Neural cell (in vitro differentiated cells): ENCODE data around the gene API5. TPM values are rescaled to one million over a fixed set of nuclear protein-coding genes. Genes with fewer than 3 reads are reported as not detected.

Experiments
- H2AFZ ChIP-seq: fragments of 200-600, 300-800 bp; sonication (generic), shearing (Covaris generic); 2 replicates; pipeline ENCODE4 v1.6.0; 2014; ENCODE audit warnings: low read depth, mild to moderate bottlenecking, antibody characterized with exemption, low read length, moderate library complexity
- H3F3A ChIP-seq: fragments of 200-600 bp; shearing (Covaris generic); 2 replicates; pipeline ENCODE4 v1.6.1; 2016; ENCODE audit warnings: mild to moderate bottlenecking, moderate library complexity, mixed read lengths, antibody characterized with exemption, low read length; ENCODE audit not compliant: insufficient read depth, poor library complexity, severe bottlenecking
- H3K27ac ChIP-seq: fragments of 200-600, 300-800 bp; sonication (generic), shearing (Covaris generic); 2 replicates; pipeline ENCODE4 v1.5.1; 2014; ENCODE audit warnings: mild to moderate bottlenecking, low read length, moderate library complexity
- H3K27me3 ChIP-seq: fragments of 300-800, 200-600 bp; sonication (generic), shearing (Covaris generic); 2 replicates; pipeline ENCODE4 v1.6.0; 2014; ENCODE audit warnings: mild to moderate bottlenecking, low read depth, low read length, moderate library complexity; ENCODE audit not compliant: insufficient read depth
- H3K36me3 ChIP-seq: fragments of 300-800, 200-600 bp; sonication (generic), shearing (Covaris generic); 2 replicates; pipeline ENCODE4 v1.5.1; 2014; ENCODE audit warnings: mild to moderate bottlenecking, antibody characterized with exemption, low read length, moderate library complexity; ENCODE audit not compliant: insufficient read depth
- H3K4me2 ChIP-seq: fragments of 300-800, 200-600 bp; sonication (generic), shearing (Covaris generic); 2 replicates; pipeline ENCODE4 v1.6.0; 2014; ENCODE audit warnings: mild to moderate bottlenecking, low read length
- H3K4me3 ChIP-seq: fragments of 300-800, 200-600 bp; sonication (generic), shearing (Covaris generic); 2 replicates; pipeline ENCODE4 v1.5.1; 2014; ENCODE audit warnings: mild to moderate bottlenecking, low read length, moderate library complexity
- H3K79me2 ChIP-seq: fragments of 200-600 bp; shearing (Covaris generic); replicated peaks from 2 replicates; pipeline ENCODE4 v1.6.0; 2014; ENCODE audit warnings: mild to moderate bottlenecking, low read length, moderate library complexity; ENCODE audit not compliant: insufficient read depth
- H3K9ac ChIP-seq: fragments of 300-800, 200-600 bp; sonication (generic), shearing (Covaris generic); 2 replicates; pipeline ENCODE4 v1.6.1; 2016; ENCODE audit warnings: mild to moderate bottlenecking, low read length, mixed read lengths
- H3K9me2 ChIP-seq: fragments of 200-600 bp; shearing (Covaris generic); 2 replicates; pipeline ENCODE4 v1.6.1; 2016; ENCODE audit warnings: mild to moderate bottlenecking, low read length, mixed read lengths; ENCODE audit not compliant: insufficient read depth
- H3K9me3 ChIP-seq: fragments of 200-600, 300-800 bp; sonication (generic), shearing (Covaris generic); 2 replicates; pipeline ENCODE4 v1.6.1; 2016; ENCODE audit warnings: mild to moderate bottlenecking, mixed run types, low read length, moderate library complexity, mixed read lengths
- H4K20me1 ChIP-seq: fragments of 200-600 bp; shearing (Covaris generic); 2 replicates; pipeline ENCODE4 v1.6.1; 2016; ENCODE audit warnings: mild to moderate bottlenecking, mixed run types; ENCODE audit not compliant: insufficient read depth
- EZH2 ChIP-seq: fragments of 200-600, 300-800 bp; shearing (Covaris generic), sonication (generic); IDR thresholded peaks from 2 replicates; pipeline ENCODE4 v1.6.1; 2014; ENCODE audit warnings: antibody characterized with exemption, low read length, borderline replicate concordance, mild to moderate bottlenecking; ENCODE audit not compliant: insufficient read depth, poor library complexity, severe bottlenecking
- MXI1 ChIP-seq: fragments of 450-650 bp; conservative IDR thresholded peaks from 2 replicates; pipeline ENCODE4 v1.6.1; 2014; ENCODE audit warnings: antibody characterized with exemption, mild to moderate bottlenecking; ENCODE audit not compliant: poor library complexity, severe bottlenecking
- POLR2AphosphoS5 ChIP-seq: IDR thresholded peaks from 2 replicates; pipeline ENCODE4 v1.6.1; 2012
- RAD21 ChIP-seq: fragments of 450-650 bp; conservative IDR thresholded peaks from 2 replicates; pipeline ENCODE4 v1.6.1; 2014; ENCODE audit warnings: antibody characterized with exemption, mild to moderate bottlenecking, moderate library complexity
- SMC3 ChIP-seq: fragments of 450-650 bp; conservative IDR thresholded peaks from 2 replicates; pipeline ENCODE4 v1.6.1; 2014; ENCODE audit warnings: antibody characterized with exemption, mild to moderate bottlenecking, moderate library complexity; ENCODE audit not compliant: poor library complexity
- TAF1 ChIP-seq: IDR thresholded peaks from 2 replicates; pipeline ENCODE4 v1.6.1; 2012; ENCODE audit warnings: low read depth
- polyA plus RNA-seq: library from polyadenylated mRNA; depleted of rRNA; stranded (reverse); fragments of >200 nt; gene quantifications from 2 replicates; pipeline ENCODE4 v1.2.3, GENCODE V29; 2014
- small RNA-seq, 3 experiments: library from RNA; depleted of rRNA; stranded (forward); fragments of <200 nt; gene quantifications; one replicate each; pipeline ENCODE3, GENCODE V24; 2012
- TF ChIP-seq, protein P1 (sequence below): fragments of 450-650 bp; IDR thresholded peaks from 2 replicates; pipeline ENCODE4 v1.5.1; 2014; ENCODE audit warnings: antibody characterized with exemption, mild to moderate bottlenecking, moderate library complexity; ENCODE audit not compliant: poor library complexity, severe bottlenecking

The API5 gene
- polyA plus RNA-seq, 1 donor from 2014 or later = 86.0 TPM

DNA sequence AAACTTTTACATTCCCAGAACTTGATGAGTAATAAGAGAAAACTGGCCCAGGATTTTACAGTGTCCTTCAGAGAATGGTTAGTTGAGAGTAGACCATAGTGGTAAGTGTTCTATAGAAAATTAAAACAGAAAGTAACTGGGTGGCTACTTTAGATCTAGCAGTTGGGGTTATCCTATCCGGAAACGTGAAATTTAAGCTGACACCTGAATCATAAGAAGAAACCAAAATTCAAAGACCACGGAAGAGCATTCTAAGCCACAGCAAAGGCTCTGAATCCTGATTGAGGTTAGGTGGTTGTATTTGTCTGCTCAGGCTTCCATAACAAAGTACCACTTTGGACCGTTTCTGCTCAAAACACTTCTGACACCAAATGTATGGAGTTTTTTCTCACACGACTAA lies 80.9 kb downstream of the API5 start:
- TF ChIP-seq RAD21 (no peak), SMC3 (no peak), EZH2 (no peak), POLR2AphosphoS5 (no peak), TAF1 (no peak), MXI1 (no peak)
- TF ChIP-seq, protein P1, sequence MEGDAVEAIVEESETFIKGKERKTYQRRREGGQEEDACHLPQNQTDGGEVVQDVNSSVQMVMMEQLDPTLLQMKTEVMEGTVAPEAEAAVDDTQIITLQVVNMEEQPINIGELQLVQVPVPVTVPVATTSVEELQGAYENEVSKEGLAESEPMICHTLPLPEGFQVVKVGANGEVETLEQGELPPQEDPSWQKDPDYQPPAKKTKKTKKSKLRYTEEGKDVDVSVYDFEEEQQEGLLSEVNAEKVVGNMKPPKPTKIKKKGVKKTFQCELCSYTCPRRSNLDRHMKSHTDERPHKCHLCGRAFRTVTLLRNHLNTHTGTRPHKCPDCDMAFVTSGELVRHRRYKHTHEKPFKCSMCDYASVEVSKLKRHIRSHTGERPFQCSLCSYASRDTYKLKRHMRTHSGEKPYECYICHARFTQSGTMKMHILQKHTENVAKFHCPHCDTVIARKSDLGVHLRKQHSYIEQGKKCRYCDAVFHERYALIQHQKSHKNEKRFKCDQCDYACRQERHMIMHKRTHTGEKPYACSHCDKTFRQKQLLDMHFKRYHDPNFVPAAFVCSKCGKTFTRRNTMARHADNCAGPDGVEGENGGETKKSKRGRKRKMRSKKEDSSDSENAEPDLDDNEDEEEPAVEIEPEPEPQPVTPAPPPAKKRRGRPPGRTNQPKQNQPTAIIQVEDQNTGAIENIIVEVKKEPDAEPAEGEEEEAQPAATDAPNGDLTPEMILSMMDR = no peak

DNA sequence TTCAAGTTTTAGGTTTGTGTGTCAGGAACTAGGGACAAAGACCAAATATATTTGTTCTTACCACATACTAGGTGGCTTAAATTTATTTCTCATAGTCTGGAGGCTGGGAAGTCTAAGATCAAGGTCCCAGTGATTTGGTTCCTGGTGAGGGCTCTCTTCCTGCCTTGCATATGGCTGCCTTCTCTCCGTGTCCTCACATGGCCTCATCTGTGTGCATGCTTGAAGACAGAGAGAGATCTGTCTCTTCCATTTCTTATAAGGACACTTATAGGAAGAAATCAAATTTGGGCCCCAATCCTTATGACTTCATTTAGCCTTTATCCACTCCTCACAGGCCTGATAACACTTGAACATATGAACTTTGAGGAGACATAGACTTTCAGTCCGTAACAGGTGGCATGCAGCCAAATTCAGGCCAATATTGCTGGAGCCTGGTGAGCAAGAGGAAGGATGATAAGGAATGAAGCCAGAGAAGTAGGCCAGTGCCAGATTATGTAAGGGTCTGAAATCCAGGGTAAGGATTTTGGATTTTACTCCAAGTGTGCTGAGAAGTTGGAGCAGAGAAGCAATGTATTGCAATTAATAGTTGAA lies 82.1 kb downstream of the API5 start:
- no peak overlapping the region for H3K4me2 ChIP-seq
- H3K4me3 ChIP-seq = no peak overlapping the region
- H3K79me2 ChIP-seq = no peaks in the 10 kb centered on the region
- TF ChIP-seq SMC3 (no peak), RAD21 (no peak)
- no peaks in the 10 kb centered on the region for H3K27me3 ChIP-seq
- H3F3A ChIP-seq = no peaks in the 10 kb centered on the region
- H3K9me2 ChIP-seq = no peaks in the 10 kb centered on the region
- no peaks in the 10 kb centered on the region for H3K9me3 ChIP-seq
- H3K9ac ChIP-seq = no peak overlapping the region
- H3K36me3 ChIP-seq = peaks cover 14% of the 10 kb centered on the region
- no peaks in the 10 kb centered on the region for H4K20me1 ChIP-seq
- no peak overlapping the region for H3K27ac ChIP-seq
- H2AFZ ChIP-seq = no peak overlapping the region

More for the DNA sequence above, 80.9 kb downstream of the API5 start:
- no peaks in the 10 kb centered on the region for H3K27me3 ChIP-seq
- no peak overlapping the region for H3K9ac ChIP-seq
- H2AFZ ChIP-seq = no peak overlapping the region
- no peaks in the 10 kb centered on the region for H3F3A ChIP-seq
- H3K79me2 ChIP-seq = no peaks in the 10 kb centered on the region
- no peaks in the 10 kb centered on the region for H3K9me3 ChIP-seq
- no peak overlapping the region for H3K4me2 ChIP-seq
- no peak overlapping the region for H3K4me3 ChIP-seq
- H3K9me2 ChIP-seq = no peaks in the 10 kb centered on the region
- H4K20me1 ChIP-seq = no peaks in the 10 kb centered on the region
- H3K27ac ChIP-seq = no peak overlapping the region
- H3K36me3 ChIP-seq = peaks cover 5% of the 10 kb centered on the region

Small RNAs within 50 kb of the gene (small RNA-seq; reads per million reads assigned to genes)
- 0 to 1.2 (median 0) reads per million in 3 experiments for gene RF00019

Other genes starting within 250 kb of the API5 start
- 122 and 133 TPM in 2 replicates for gene TTC17, start 46.9 kb downstream of the API5 start, polyA plus RNA-seq